Mesendoderm (in vitro differentiated cells): Measurements from ENCODE around the gene FOSB.
"Not testable (repeated sequence)": the region's sequence is repeated elsewhere in the genome, so short reads cannot be mapped to it uniquely, and the experiment has no call there.

Experiments used
- DNase-seq: peaks from one replicate; pipeline ENCODE4 v3.0.0; 2013
- H2AK5ac ChIP-seq: 2 replicates; pipeline ENCODE4 v1.6.1; 2013; ENCODE audit warnings: low read length, inconsistent platforms
- H2BK120ac ChIP-seq: 2 replicates; pipeline ENCODE4 v1.6.1; 2013; ENCODE audit warnings: low read depth, mild to moderate bottlenecking, low read length, moderate library complexity, mixed read lengths
- H2BK15ac ChIP-seq: replicated peaks from 2 replicates; pipeline ENCODE4 v1.6.1; 2013; ENCODE audit warnings: low read depth, mild to moderate bottlenecking, moderate library complexity
- H2BK5ac ChIP-seq: 2 replicates; pipeline ENCODE4 v1.6.1; 2013; ENCODE audit warnings: low read length, inconsistent platforms
- H3K18ac ChIP-seq: 2 replicates; pipeline ENCODE4 v1.6.1; 2013; ENCODE audit warnings: mild to moderate bottlenecking, low read length, mixed read lengths
- H3K23ac ChIP-seq: one replicate; pipeline ENCODE4 v1.6.1; 2013; ENCODE audit warnings: low read length
- H3K27ac ChIP-seq: 2 replicates; pipeline ENCODE4 v1.5.1; 2013; ENCODE audit warnings: low read depth, mild to moderate bottlenecking, inconsistent platforms, low read length, moderate library complexity
- H3K27me3 ChIP-seq: 2 replicates; pipeline ENCODE4 v1.6.1; 2013; ENCODE audit warnings: low read length, control low read depth, mild to moderate bottlenecking, inconsistent platforms; ENCODE audit not compliant: insufficient read depth, poor library complexity
- H3K36me3 ChIP-seq: 2 replicates; pipeline ENCODE4 v1.6.1; 2013; ENCODE audit warnings: low read length, inconsistent platforms; ENCODE audit not compliant: control insufficient read depth, insufficient read depth
- H3K4ac ChIP-seq: one replicate; pipeline ENCODE4 v1.6.1; 2013; ENCODE audit warnings: low read depth, mild to moderate bottlenecking, low read length, moderate library complexity
- H3K4me1 ChIP-seq: 2 replicates; pipeline ENCODE4 v1.6.1; 2013; ENCODE audit warnings: low read depth, low read length, inconsistent platforms; ENCODE audit not compliant: control insufficient read depth
- H3K4me2 ChIP-seq: 2 replicates; pipeline ENCODE4 v1.6.1; 2013; ENCODE audit warnings: low read length
- H3K4me3 ChIP-seq: 2 replicates; pipeline ENCODE4 v1.5.1; 2013; ENCODE audit warnings: mild to moderate bottlenecking, low read length
- H3K56ac ChIP-seq: one replicate; pipeline ENCODE4 v1.6.1; 2013; ENCODE audit warnings: low read length
- H3K79me1 ChIP-seq: 2 replicates; pipeline ENCODE4 v1.6.1; 2013; ENCODE audit warnings: low read length, inconsistent platforms
- H3K79me2 ChIP-seq: 2 replicates; pipeline ENCODE4 v1.6.1; 2013; ENCODE audit warnings: mild to moderate bottlenecking, low read length; ENCODE audit not compliant: control insufficient read depth, insufficient read depth
- H3K9ac ChIP-seq: 2 replicates; pipeline ENCODE4 v1.6.1; 2013; ENCODE audit warnings: low read length, inconsistent platforms
- H4K5ac ChIP-seq: one replicate; pipeline ENCODE4 v1.6.1; 2013; ENCODE audit warnings: low read length
- H4K8ac ChIP-seq: one replicate; pipeline ENCODE4 v1.6.1; 2013; ENCODE audit warnings: low read depth, mild to moderate bottlenecking, control low read depth, low read length, moderate library complexity
- WGBS: extraction: QIAGEN DNeasy Blood & Tissue Kit; methylation state at CpG from one replicate; pipeline ENCODE4 v1.1.7; 2013; ENCODE audit warnings: low lambda C conversion rate, missing lambda C conversion rate; ENCODE audit not compliant: insufficient coverage; ENCODE audit errors: extremely low coverage; 5-methylcytosine and 5-hydroxymethylcytosine counted together

Gene FOSB

GRCh38 chr19:45429896-45430295 is 37.9 kb upstream of the FOSB start:
- not testable (repeated sequence) for DNase-seq, H3K27ac ChIP-seq, H3K23ac ChIP-seq, H3K36me3 ChIP-seq, H3K27me3 ChIP-seq, H3K56ac ChIP-seq, H2AK5ac ChIP-seq, H4K5ac ChIP-seq, H3K4me3 ChIP-seq, H2BK120ac ChIP-seq, H3K4ac ChIP-seq, H3K79me1 ChIP-seq, H3K79me2 ChIP-seq, H2BK15ac ChIP-seq, H3K9ac ChIP-seq, H4K8ac ChIP-seq, H3K4me2 ChIP-seq, H3K18ac ChIP-seq, H3K4me1 ChIP-seq, H2BK5ac ChIP-seq
- no CpG with 5 or more reads among the region's 11 CpGs for WGBS

GRCh38 chr19:45431008-45431407 is 36.8 kb upstream of the FOSB start:
- H3K79me2 ChIP-seq, H3K79me1 ChIP-seq, H3K4me2 ChIP-seq, H2BK5ac ChIP-seq, H3K23ac ChIP-seq, H3K27me3 ChIP-seq, H3K18ac ChIP-seq, H4K8ac ChIP-seq, H2AK5ac ChIP-seq, H3K27ac ChIP-seq, H2BK120ac ChIP-seq, H3K36me3 ChIP-seq, H3K4me1 ChIP-seq, H2BK15ac ChIP-seq, H4K5ac ChIP-seq, H3K56ac ChIP-seq, H3K9ac ChIP-seq, H3K4ac ChIP-seq, H3K4me3 ChIP-seq, DNase-seq: not testable (repeated sequence)
- no CpG with 5 or more reads among the region's 9 CpGs for WGBS

GRCh38 chr19:45432543-45432942 is 35.3 kb upstream of the FOSB start:
- not testable (repeated sequence) for H2BK120ac ChIP-seq, H3K4me2 ChIP-seq, H3K27ac ChIP-seq, H4K8ac ChIP-seq, H2AK5ac ChIP-seq, H3K4me3 ChIP-seq, H3K79me1 ChIP-seq, H4K5ac ChIP-seq, H2BK15ac ChIP-seq, H3K36me3 ChIP-seq, H3K23ac ChIP-seq, H3K27me3 ChIP-seq, H2BK5ac ChIP-seq, H3K18ac ChIP-seq, H3K4me1 ChIP-seq, H3K79me2 ChIP-seq, H3K56ac ChIP-seq, H3K9ac ChIP-seq, DNase-seq, H3K4ac ChIP-seq
- no CpG with 5 or more reads among the region's 8 CpGs for WGBS

GRCh38 chr19:45437328-45437727 is 30.5 kb upstream of the FOSB start:
- H3K79me1 ChIP-seq = no peaks in the 10 kb centered on the region
- no peak for DNase-seq
- no peak overlapping the region for H3K27ac ChIP-seq
- no peak overlapping the region for H2AK5ac ChIP-seq
- no peak overlapping the region for H3K4ac ChIP-seq
- H3K27me3 ChIP-seq = no peaks in the 10 kb centered on the region
- H3K4me3 ChIP-seq = no peak overlapping the region
- no peak overlapping the region for H3K18ac ChIP-seq
- no peaks in the 10 kb centered on the region for H3K79me2 ChIP-seq
- no peak overlapping the region for H4K8ac ChIP-seq
- H3K56ac ChIP-seq = no peak overlapping the region
- H2BK15ac ChIP-seq = no peak overlapping the region
- H3K4me1 ChIP-seq = no peaks in the 10 kb centered on the region
- no peak overlapping the region for H3K23ac ChIP-seq
- no peak overlapping the region for H3K4me2 ChIP-seq
- no peak overlapping the region for H4K5ac ChIP-seq
- WGBS = no CpG with 5 or more reads among the region's 3 CpGs
- H3K36me3 ChIP-seq = no peaks in the 10 kb centered on the region
- no peak overlapping the region for H2BK5ac ChIP-seq
- no peak overlapping the region for H2BK120ac ChIP-seq
- no peak overlapping the region for H3K9ac ChIP-seq

GRCh38 chr19:45439190-45439568 is 28.6 kb upstream of the FOSB start:
- Histone ChIP-seq H3K27me3 (no peaks in the 10 kb centered on the region), H3K18ac (no peak overlapping the region), H3K79me2 (no peaks in the 10 kb centered on the region), H3K4ac (no peak overlapping the region), H2BK15ac (no peak overlapping the region), H2BK5ac (no peak overlapping the region), H3K4me3 (no peak overlapping the region), H3K79me1 (no peaks in the 10 kb centered on the region), H3K36me3 (no peaks in the 10 kb centered on the region), H3K56ac (peak overlapping the region; percentile 34), H3K4me1 (peaks cover 2% of the 10 kb centered on the region), H2AK5ac (no peak overlapping the region), H3K4me2 (no peak overlapping the region), H2BK120ac (no peak overlapping the region), H3K9ac (no peak overlapping the region), H4K5ac (no peak overlapping the region), H3K23ac (no peak overlapping the region), H3K27ac (no peak overlapping the region), H4K8ac (no peak overlapping the region)
- no CpG with 5 or more reads among the region's 10 CpGs for WGBS
- no peak for DNase-seq

GRCh38 chr19:45439569-45440258 is 28.1 kb upstream of the FOSB start:
- Histone ChIP-seq H2BK15ac (no peak overlapping the region), H3K4me1 (peaks cover 4% of the 10 kb centered on the region), H3K27ac (no peak overlapping the region), H3K56ac (peak overlapping the region; percentile 86), H3K9ac (peak overlapping the region; percentile 46), H2AK5ac (no peak overlapping the region), H3K4me2 (no peak overlapping the region), H2BK120ac (no peak overlapping the region), H2BK5ac (no peak overlapping the region), H3K18ac (peak overlapping the region; percentile 94), H3K79me1 (no peaks in the 10 kb centered on the region), H3K23ac (no peak overlapping the region), H3K36me3 (no peaks in the 10 kb centered on the region), H3K27me3 (no peaks in the 10 kb centered on the region), H3K79me2 (no peaks in the 10 kb centered on the region), H4K5ac (no peak overlapping the region), H3K4ac (no peak overlapping the region), H4K8ac (no peak overlapping the region), H3K4me3 (peak overlapping the region; percentile 36)
- no CpG with 5 or more reads among the region's 78 CpGs for WGBS
- peak; percentile 65 for DNase-seq
